Common myeloid progenitor, CD34-positive (primary cell): Measurements from ENCODE around the gene PAPPA2.

Experiments
- CTCF ChIA-PET: fragments of 350-600 bp; sonication (Branson Sonifier 250); formaldehyde crosslinking; loops from one replicate; lab custom pipeline; 2021; ENCODE audit warnings: antibody characterized with exemption; lab: Charles Lee
- POLR2A ChIA-PET: fragments of 350-600 bp; sonication (Branson Sonifier 250); formaldehyde crosslinking; loops from one replicate; lab custom pipeline; 2021; ENCODE audit warnings: antibody characterized with exemption; lab: Charles Lee
- DNase-seq, 3 donors: peaks; one replicate each; pipeline versions ENCODE4 v3.0.0 to v3.0.0-alpha.2; 2013
- H3K27ac ChIP-seq, 2 experiments: 1 replicate in 1 of 2; 2 replicates in 1 of 2; pipeline ENCODE4 v1.7.0; 2013; ENCODE audit warnings: inconsistent platforms in 2 of 2, low read length in 2 of 2, mild to moderate bottlenecking in 2 of 2, low read depth in 1 of 2, moderate library complexity in 1 of 2; ENCODE audit not compliant: severe bottlenecking in 2 of 2, insufficient read depth in 1 of 2, poor library complexity in 1 of 2
- H3K27me3 ChIP-seq, 5 experiments: replicated peaks in 2 of 5; 1 replicate in 3 of 5; 2 replicates in 2 of 5; pipeline versions ENCODE4 v1.6.1 to v1.7.0; 2013; ENCODE audit warnings: low read length in 4 of 5, mild to moderate bottlenecking in 2 of 5, moderate library complexity in 2 of 5, inconsistent platforms in 1 of 5; ENCODE audit not compliant: insufficient read depth in 5 of 5, control insufficient read depth in 4 of 5
- H3K36me3 ChIP-seq, 4 experiments: 1 replicate in 2 of 4; 2 replicates in 2 of 4; pipeline versions ENCODE4 v1.6.1 to v1.7.0; 2013; ENCODE audit warnings: low read length in 3 of 4, control low read depth in 1 of 4, mild to moderate bottlenecking in 1 of 4; ENCODE audit not compliant: control insufficient read depth in 4 of 4, insufficient read depth in 4 of 4
- H3K4me1 ChIP-seq, 4 experiments: 1 replicate in 3 of 4; 2 replicates in 1 of 4; pipeline versions ENCODE4 v1.6.1 to v1.7.1; 2013; ENCODE audit warnings: low read length in 3 of 4, mild to moderate bottlenecking in 3 of 4, control low read depth in 1 of 4, inconsistent platforms in 1 of 4, moderate library complexity in 1 of 4; ENCODE audit not compliant: control insufficient read depth in 4 of 4, insufficient read depth in 4 of 4; ENCODE audit errors: control extremely low read depth in 1 of 4
- H3K4me3 ChIP-seq, 7 experiments: 1 replicate in 4 of 7; 2 replicates in 3 of 7; pipeline versions ENCODE4 v1.5.1 to v1.7.0; 2013; ENCODE audit warnings: mild to moderate bottlenecking in 7 of 7, low read length in 6 of 7, moderate library complexity in 6 of 7, inconsistent platforms in 2 of 7, low read depth in 2 of 7, control low read depth in 1 of 7; ENCODE audit not compliant: insufficient read depth in 4 of 7, control insufficient read depth in 1 of 7; ENCODE audit errors: extremely low read depth in 1 of 7
- H3K9me3 ChIP-seq, 5 experiments: 1 replicate in 4 of 5; 2 replicates in 1 of 5; pipeline versions ENCODE4 v1.6.1 to v1.7.1; 2013; ENCODE audit warnings: low read length in 4 of 5, mild to moderate bottlenecking in 2 of 5, inconsistent platforms in 1 of 5, low read depth in 1 of 5, moderate library complexity in 1 of 5; ENCODE audit not compliant: control insufficient read depth in 4 of 5, insufficient read depth in 2 of 5; ENCODE audit errors: control extremely low read depth in 1 of 5
- WGBS: methylation state at CpG from one replicate; pipeline ENCODE4 v1.1.5; 2013; ENCODE audit not compliant: insufficient coverage; 5-methylcytosine and 5-hydroxymethylcytosine counted together

PAPPA2 gene

DNA sequence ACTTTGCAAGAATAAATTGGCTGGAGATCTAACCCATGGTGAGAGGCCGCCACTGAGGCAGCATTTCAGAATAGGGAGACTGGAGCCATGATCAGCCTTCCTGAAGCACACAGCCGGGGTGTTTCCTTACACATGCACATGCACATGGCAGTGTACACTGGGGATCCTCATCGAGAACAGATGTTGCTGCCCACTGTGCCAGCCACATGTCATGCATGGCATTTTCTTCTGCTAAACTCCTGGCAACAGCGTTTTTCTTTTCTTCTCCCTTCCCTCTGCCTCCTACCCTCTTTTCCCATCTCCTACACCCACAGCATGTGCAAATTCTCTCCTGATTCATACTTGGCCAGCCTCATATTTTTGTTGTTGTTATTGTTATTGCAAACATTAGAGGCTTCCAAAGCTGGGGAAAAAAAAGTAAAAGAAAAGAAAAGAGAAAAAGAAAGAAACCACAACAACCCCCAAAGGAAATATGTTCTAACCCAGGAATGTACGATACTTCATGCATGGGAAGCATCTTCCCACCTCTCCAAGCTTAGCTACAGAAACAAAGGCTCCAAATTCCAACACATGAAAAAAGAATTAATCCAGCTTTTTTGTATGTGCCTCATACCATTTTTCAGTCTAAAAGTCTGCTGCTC, 357.5 kb downstream of the PAPPA2 start:
- 87% methylated on average over 4 of the region's 5 CpGs for WGBS
- CTCF ChIA-PET: no interaction called here
- POLR2A ChIA-PET: no interaction called here

DNA sequence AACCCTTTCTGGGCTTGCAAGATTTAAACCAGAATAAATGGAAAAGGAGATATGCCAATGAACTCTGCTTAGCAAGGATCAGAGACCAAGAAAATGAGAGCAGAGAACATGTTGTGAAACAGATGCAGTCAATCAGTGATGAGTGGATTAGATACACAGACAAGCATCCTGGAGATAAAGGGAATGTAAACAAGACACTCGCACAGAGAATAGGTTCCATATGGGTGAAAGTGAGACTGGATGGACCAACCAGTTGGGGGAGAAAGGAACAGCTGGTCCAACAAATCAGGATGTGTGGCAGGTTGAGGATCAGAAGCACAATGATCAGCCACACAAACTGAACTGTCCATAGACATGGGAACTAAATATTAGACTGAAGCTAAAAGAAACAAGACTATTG, 363.3 kb downstream of the PAPPA2 start:
- POLR2A ChIA-PET: interaction anchor here (0.6 kb wide), 1 partner anchor 427 kb away, joined by 3 read pairs; no protein-coding TSS in a partner anchor
- no peaks in the 10 kb centered on the region for H3K36me3 ChIP-seq
- no peak for DNase-seq

More for the DNA sequence above, 357.5 kb downstream of the PAPPA2 start:
- H3K9me3 ChIP-seq: no peaks in the 10 kb centered on the region
- no peak for DNase-seq
- no peak overlapping the region for H3K27ac ChIP-seq
- no peaks in the 10 kb centered on the region for H3K27me3 ChIP-seq
- no peak overlapping the region for H3K4me3 ChIP-seq
- no peaks in the 10 kb centered on the region for H3K4me1 ChIP-seq
- H3K36me3 ChIP-seq: no peaks in the 10 kb centered on the region

DNA sequence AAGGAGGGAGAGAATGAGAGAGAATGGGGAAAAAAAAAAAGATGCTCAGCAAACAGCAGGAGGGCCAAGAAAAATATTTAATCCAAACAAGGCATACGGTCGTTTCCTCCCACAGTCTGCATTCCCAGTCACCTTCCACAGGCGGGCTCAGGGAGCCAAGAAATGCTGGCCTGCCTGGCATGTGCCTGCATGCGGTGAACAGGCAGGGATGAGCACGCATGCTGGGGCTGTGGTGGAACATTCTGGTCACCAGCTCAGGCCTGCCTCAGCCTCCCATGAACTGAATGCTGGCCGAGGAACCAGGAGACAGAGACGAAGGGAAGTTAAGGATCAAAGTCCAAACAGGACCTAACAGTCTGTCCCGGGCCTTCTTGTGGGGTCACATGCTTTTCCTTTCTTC, 366.3 kb downstream of the PAPPA2 start:
- Histone ChIP-seq H3K27ac (no peak overlapping the region), H3K27me3 (peaks cover 0 to 1% (median 0%) of the 10 kb centered on the region in 5 experiments), H3K4me3 (no peak overlapping the region), H3K9me3 (no peaks in the 10 kb centered on the region), H3K4me1 (no peaks in the 10 kb centered on the region), H3K36me3 (no peaks in the 10 kb centered on the region)
- no peak for DNase-seq
- POLR2A ChIA-PET: no interaction called here
- CTCF ChIA-PET: no interaction called here
- 92% methylated on average over 8 of the region's 8 CpGs for WGBS

More for the DNA sequence above, 363.3 kb downstream of the PAPPA2 start:
- H3K4me1 ChIP-seq: no peaks in the 10 kb centered on the region
- H3K27ac ChIP-seq: no peak overlapping the region
- H3K27me3 ChIP-seq: peaks cover 0 to 1% (median 0%) of the 10 kb centered on the region in 5 experiments
- H3K4me3 ChIP-seq: no peak overlapping the region
- H3K9me3 ChIP-seq: no peaks in the 10 kb centered on the region
- CTCF ChIA-PET: no interaction called here
- WGBS: 50% methylated on average over 1 of the region's 1 CpG

DNA sequence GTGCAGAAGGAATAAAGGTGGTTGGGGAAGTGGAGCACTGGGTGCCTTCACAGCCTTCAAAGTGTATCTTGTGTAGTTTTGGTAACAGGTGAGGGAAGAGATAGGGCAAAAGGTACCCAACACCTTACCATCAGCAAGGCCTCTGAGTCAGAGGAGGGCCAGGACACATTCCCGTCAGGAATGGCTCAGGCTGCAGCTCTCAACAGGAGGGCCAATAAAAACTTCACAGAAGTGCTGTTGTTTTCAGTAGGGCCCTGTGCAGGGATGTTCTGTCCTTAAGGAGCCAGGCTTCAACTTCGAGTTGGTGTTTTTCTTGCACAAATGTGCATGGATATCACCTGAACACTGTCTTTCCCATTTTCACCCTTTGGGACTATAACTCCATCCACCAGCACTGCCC, 368.2 kb downstream of the PAPPA2 start:
- H3K27ac ChIP-seq: no peak overlapping the region
- ChIA-PET POLR2A (no interaction called here), CTCF (no interaction called here)
- no peaks in the 10 kb centered on the region for H3K4me1 ChIP-seq
- H3K36me3 ChIP-seq: no peaks in the 10 kb centered on the region
- peaks cover 0 to 1% (median 0%) of the 10 kb centered on the region in 5 experiments for H3K27me3 ChIP-seq
- 77% methylated on average over 2 of the region's 2 CpGs for WGBS
- DNase-seq: no peak
- no peaks in the 10 kb centered on the region for H3K9me3 ChIP-seq
- H3K4me3 ChIP-seq: no peak overlapping the region

DNA sequence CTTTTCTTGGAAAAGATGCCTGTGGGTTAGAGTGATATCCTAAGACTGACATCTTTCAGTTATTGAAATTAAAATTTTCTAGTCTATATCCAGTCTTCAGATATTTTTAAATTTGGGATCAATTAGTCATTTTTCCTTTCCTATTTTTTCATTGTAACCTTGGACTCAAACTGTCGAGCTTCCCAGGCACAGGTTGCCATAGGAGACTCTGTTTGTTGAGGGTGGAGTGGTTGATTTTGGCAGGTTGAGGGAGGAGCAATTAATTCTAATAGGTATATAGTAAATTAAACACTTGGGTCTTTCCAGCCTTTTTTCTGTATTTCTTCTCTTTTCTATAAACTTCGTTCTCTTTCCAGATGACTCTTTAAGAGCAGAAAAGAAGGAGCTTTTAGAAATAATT, 374.7 kb downstream of the PAPPA2 start:
- Histone ChIP-seq H3K4me1 (no peaks in the 10 kb centered on the region), H3K4me3 (no peak overlapping the region), H3K36me3 (no peaks in the 10 kb centered on the region), H3K27me3 (no peaks in the 10 kb centered on the region), H3K27ac (no peak overlapping the region), H3K9me3 (no peaks in the 10 kb centered on the region)
- DNase-seq: no peak
- ChIA-PET POLR2A (no interaction called here), CTCF (no interaction called here)
- no CpG with 5 or more reads among the region's 2 CpGs for WGBS

DNA sequence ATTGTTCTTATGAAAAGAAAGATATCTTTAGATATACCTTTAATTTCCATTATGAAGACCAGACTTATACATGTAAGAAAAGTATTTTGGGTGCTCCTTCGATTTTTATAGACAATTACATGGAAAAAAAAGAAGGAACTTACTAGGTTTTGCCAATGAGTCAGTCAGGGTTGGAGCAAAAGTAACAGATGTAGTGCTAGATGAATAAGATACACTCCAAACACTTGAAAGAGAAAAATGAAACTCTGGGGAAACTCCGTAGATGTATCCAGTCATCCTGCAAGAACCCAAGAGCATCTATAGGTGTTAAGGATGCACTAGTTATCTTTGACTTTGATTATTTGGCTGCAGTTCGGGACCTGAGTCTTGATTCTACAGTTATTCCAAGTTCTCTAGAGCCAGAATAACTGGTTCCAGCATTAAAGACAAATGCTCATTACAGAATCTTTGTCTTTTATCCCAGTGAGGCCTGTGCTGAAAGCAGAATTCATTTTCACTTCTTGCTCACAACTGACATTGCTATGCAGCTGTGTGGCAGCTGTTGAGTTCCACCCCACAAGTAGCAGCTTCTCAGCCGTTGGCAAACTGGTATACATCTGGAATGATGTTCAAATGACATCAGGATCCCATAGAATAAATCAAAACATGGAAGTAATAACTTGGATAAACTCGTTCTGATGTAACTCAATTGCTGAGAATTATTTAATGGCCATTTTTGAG, 375.5 kb downstream of the PAPPA2 start:
- ChIA-PET CTCF (no interaction called here), POLR2A (no interaction called here)
- Histone ChIP-seq H3K36me3 (no peaks in the 10 kb centered on the region), H3K27me3 (no peaks in the 10 kb centered on the region), H3K9me3 (no peaks in the 10 kb centered on the region), H3K4me1 (no peaks in the 10 kb centered on the region), H3K27ac (no peak overlapping the region), H3K4me3 (no peak overlapping the region)
- no peak for DNase-seq
- 92% methylated on average over 2 of the region's 5 CpGs for WGBS

DNA sequence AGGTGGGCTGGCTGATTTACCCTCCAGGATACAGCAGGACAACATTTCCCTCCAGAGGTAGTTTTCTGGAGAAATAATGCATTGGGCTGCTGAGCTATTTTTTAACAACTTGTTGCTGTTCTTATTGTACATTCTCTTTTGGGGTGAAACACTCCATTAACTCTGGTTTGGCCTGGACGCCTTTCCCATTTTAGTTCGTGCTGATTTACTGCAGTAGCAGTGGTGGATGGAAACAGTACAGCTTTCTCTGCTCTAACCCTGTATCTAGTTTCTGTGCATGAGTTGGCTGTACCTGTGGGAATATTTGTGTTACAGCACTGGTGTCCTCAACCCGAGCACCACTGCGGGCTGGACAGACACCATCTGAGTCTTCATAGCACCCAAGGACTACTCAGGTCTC, 376.2 kb downstream of the PAPPA2 start:
- WGBS: 100% methylated on average over 2 of the region's 4 CpGs
- CTCF ChIA-PET: no interaction called here
- no peak for DNase-seq
- no peaks in the 10 kb centered on the region for H3K9me3 ChIP-seq
- H3K4me3 ChIP-seq: no peak overlapping the region
- POLR2A ChIA-PET: no interaction called here
- H3K27ac ChIP-seq: no peak overlapping the region
- H3K36me3 ChIP-seq: no peaks in the 10 kb centered on the region
- H3K27me3 ChIP-seq: no peaks in the 10 kb centered on the region
- no peaks in the 10 kb centered on the region for H3K4me1 ChIP-seq
